K562 treated with DMSO at 1 percent for 4 hours (cell line): ENCODE data around the gene ZNF892. TPM values are rescaled to one million over a fixed set of nuclear protein-coding genes. Genes with fewer than 3 reads are reported as not detected.

Source experiments
- total RNA-seq: library from RNA; unstranded; fragments of 300-600 nt; gene quantifications from 2 replicates; pipeline ENCODE4 v1.2.3, GENCODE V29; 2022; ENCODE audit not compliant: insufficient read depth

Gene ZNF892
- not detected in 2 replicates for total RNA-seq

DNA sequence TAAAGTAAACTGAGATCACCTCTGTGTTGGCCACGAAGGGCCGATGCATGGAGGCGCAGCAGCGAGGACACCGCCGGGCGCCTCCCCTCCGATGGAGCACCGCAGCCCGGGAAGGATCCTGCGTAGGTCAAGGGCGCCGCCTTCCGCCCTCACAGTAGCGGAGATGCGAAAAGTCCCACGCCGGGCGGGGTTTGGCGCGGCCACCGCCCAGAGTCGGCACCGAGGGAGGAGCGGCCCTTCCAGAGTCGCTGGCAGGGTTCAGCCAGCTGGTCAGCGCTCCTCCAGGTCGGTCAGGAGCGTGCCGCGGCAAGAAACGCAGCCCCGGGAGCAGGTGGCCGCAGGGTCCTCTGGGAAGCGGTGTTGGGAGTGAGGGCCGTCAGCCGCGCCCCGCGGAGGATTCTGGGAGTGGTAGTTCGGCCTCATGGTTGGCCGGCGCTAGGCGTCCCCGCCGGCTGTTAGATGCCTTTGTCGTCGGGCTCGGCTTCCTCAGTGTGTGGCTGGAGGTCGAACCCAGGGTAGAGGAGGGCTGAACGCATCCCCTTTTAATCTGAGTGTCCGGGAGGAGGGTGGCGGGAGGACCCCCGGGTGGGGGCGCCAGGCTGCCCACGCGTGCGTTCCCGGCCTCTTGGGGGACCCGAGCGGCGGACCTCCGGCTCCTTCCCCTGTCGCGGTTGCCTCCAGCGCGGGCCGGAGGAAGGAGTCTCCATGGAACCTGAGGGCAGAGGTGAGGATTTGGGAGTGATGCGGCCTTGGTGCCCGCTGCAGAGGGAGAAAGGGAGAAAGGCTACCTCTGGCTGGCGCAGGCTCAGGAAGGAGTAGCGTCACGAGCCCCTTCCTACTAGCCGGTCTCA is at the start of gene ZNF892:
TSS of gene ZNF892 (plus strand) at position 411 of the 851 bp plus-strand sequence. CDS start at position 706, 295 bp downstream.

DNA sequence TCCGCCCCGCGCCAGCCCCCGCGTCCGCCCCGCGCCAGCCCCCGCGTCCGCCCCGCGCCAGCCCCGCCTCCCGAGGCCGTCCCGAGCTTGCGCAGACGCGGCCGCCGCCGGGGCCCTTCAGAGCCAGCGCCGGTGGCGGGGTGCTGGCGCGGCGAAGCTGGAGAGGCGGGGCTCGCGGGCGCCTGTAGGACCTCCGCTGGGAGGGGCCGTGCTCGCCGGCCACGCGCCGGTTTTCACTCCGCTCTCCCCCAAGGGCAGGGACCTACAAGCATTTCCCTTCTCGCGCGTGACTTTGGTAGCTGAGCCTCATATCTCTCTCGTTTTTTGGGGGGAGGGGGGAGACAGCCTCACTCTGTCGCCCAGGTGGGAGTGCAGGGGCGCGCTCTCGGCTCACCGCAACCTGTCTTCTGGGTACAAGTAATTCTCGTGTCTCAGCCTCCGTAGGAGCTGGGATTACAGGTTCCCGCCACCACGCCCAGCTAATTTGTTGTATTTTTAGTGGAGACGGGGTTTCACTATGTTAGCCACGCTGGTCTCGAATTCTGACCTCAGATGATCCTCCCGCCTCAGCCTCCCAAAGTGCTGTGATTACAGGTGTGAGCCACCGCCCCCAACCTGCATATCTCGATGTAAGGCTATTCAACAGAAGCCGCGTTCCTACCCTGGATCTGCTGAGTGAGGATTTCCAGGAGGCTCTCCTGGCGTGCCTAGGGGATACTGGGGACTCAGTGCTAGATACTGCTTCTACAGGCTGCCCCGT is 47.5 kb upstream of the ZNF892 start, which contains the start of gene ZNF514:
TSS of gene ZNF514 (minus strand) at position 159 of the 760 bp plus-strand sequence. CDS start 6,595 bp downstream, outside the sequence.

DNA sequence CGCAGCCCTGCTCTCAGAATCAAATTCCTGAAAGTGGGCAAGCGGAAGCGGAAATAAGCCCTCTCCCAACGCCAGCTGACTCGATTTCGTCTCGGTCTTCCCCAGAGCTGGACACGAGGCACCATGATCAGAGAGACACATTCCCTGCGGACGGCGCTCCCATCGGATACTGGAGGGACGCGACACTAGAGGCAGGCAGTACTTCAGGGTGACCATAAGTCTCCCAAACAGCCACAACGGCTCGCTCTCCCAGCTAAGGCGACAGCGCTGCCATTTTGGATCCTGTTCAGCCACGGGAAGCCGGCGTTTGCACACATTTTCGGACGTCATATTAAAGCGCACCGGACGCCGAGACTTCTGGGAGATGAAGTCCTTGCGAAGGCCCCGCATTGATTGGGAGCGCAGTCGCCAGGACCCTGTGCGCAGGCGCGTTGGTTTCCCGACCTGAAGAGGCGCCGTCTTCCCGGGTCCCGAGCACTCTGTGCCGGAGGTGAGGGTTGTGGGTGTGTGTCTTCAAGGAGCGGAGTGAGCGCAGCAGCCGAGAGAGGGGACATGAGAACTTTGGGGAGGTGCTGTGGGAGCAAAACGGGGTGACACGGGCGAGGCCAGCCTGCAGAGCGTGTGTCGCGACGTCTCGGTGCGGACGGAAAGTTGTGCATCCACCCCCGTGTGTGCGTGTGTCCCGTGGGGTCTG is 41.8 kb upstream of the ZNF892 start, which contains the start of gene ZNF2:
TSS of gene ZNF2 (plus strand) at position 439 of the 694 bp plus-strand sequence. CDS start 10,418 bp downstream, outside the sequence.

Other genes starting within 250 kb of the ZNF892 start
- not detected in 2 replicates for gene MAL, start 181.8 kb upstream of the ZNF892 start, total RNA-seq
- gene MRPS5, start 85.7 kb upstream of the ZNF892 start, total RNA-seq: 69.2 and 72.2 TPM in 2 replicates
- gene ZNF514, start 47.7 kb upstream of the ZNF892 start, total RNA-seq: 2.1 and 6.2 TPM in 2 replicates
- gene ZNF2, start 41.7 kb upstream of the ZNF892 start, total RNA-seq: 1.4 and 2.5 TPM in 2 replicates
- gene PROM2, start 66.9 kb downstream of the ZNF892 start, total RNA-seq: not detected in 2 replicates
- not detected in 2 replicates for gene KCNIP3, start 89.8 kb downstream of the ZNF892 start, total RNA-seq
- 27.0 and 27.1 TPM in 2 replicates for gene FAHD2A, start 195.2 kb downstream of the ZNF892 start, total RNA-seq